Adipocyte (in vitro differentiated cells): ENCODE results near the gene BCAS3.
"Not testable (repeated sequence)": the region's sequence is repeated elsewhere in the genome, so short reads cannot be mapped to it uniquely, and the experiment has no call there.

Source experiments
- DNase-seq: peaks from one replicate; pipeline ENCODE4 v3.0.0-alpha.2; 2015; ENCODE audit warnings: low read depth
- H3K27me3 ChIP-seq: replicated peaks from 2 replicates; pipeline ENCODE4 v1.7.0; 2013; ENCODE audit warnings: mild to moderate bottlenecking, low read length, moderate library complexity; ENCODE audit not compliant: control insufficient read depth, insufficient read depth
- H3K36me3 ChIP-seq: 2 replicates; pipeline ENCODE4 v1.7.0; 2013; ENCODE audit warnings: low read length, mild to moderate bottlenecking, moderate library complexity; ENCODE audit not compliant: control insufficient read depth, insufficient read depth, severe bottlenecking
- H3K4me1 ChIP-seq: 2 replicates; pipeline ENCODE4 v1.7.0; 2013; ENCODE audit warnings: mild to moderate bottlenecking, low read length, moderate library complexity; ENCODE audit not compliant: control insufficient read depth, insufficient read depth
- H3K4me3 ChIP-seq: 2 replicates; pipeline ENCODE4 v1.7.0; 2013; ENCODE audit warnings: mild to moderate bottlenecking, low read length, moderate library complexity
- H3K9ac ChIP-seq: 2 replicates; pipeline ENCODE4 v1.7.0; 2013; ENCODE audit warnings: mild to moderate bottlenecking, low read length, moderate library complexity
- H3K9me3 ChIP-seq: 2 replicates; pipeline ENCODE4 v1.7.0; 2013; ENCODE audit warnings: mild to moderate bottlenecking, low read length, moderate library complexity; ENCODE audit not compliant: control insufficient read depth

Gene BCAS3

GRCh38 chr17:60886731-60887613, 209.3 kb downstream of the BCAS3 start:
- not testable (repeated sequence) for H3K4me3 ChIP-seq, H3K27me3 ChIP-seq, H3K9me3 ChIP-seq, DNase-seq, H3K9ac ChIP-seq, H3K36me3 ChIP-seq
- H3K4me1 ChIP-seq: peaks cover 10% of the 10 kb centered on the region

GRCh38 chr17:60887614-60888028, 210.0 kb downstream of the BCAS3 start:
- Histone ChIP-seq H3K4me3 (no peak overlapping the region), H3K9me3 (no peaks in the 10 kb centered on the region), H3K36me3 (no peaks in the 10 kb centered on the region), H3K9ac (no peak overlapping the region), H3K4me1 (peaks cover 10% of the 10 kb centered on the region), H3K27me3 (no peaks in the 10 kb centered on the region)
- DNase-seq: no peak

- Histone ChIP-seq H3K9ac (no peak overlapping the region), H3K27me3 (no peaks in the 10 kb centered on the region), H3K36me3 (no peaks in the 10 kb centered on the region), H3K4me1 (peaks cover 10% of the 10 kb centered on the region), H3K4me3 (no peak overlapping the region), H3K9me3 (no peaks in the 10 kb centered on the region)
- peak; percentile 68 for DNase-seq
Observed at GRCh38 chr17:60888812-60889709, 211.4 kb downstream of the BCAS3 start.

GRCh38 chr17:60891149-60891548, 213.5 kb downstream of the BCAS3 start:
- H3K36me3 ChIP-seq: no peaks in the 10 kb centered on the region
- no peak overlapping the region for H3K9ac ChIP-seq
- no peak overlapping the region for H3K4me3 ChIP-seq
- peaks cover 10% of the 10 kb centered on the region for H3K4me1 ChIP-seq
- DNase-seq: no peak
- no peaks in the 10 kb centered on the region for H3K27me3 ChIP-seq
- no peaks in the 10 kb centered on the region for H3K9me3 ChIP-seq

GRCh38 chr17:60893475-60893874, 215.8 kb downstream of the BCAS3 start:
- Histone ChIP-seq H3K9me3 (peaks cover 10% of the 10 kb centered on the region), H3K27me3 (no peaks in the 10 kb centered on the region), H3K4me1 (peaks cover 10% of the 10 kb centered on the region), H3K4me3 (no peak overlapping the region), H3K9ac (no peak overlapping the region), H3K36me3 (no peaks in the 10 kb centered on the region)
- no peak for DNase-seq

GRCh38 chr17:60896996-60897395, 219.3 kb downstream of the BCAS3 start:
- H3K9me3 ChIP-seq: peaks cover 10% of the 10 kb centered on the region
- H3K9ac ChIP-seq: no peak overlapping the region
- no peaks in the 10 kb centered on the region for H3K36me3 ChIP-seq
- no peak overlapping the region for H3K4me3 ChIP-seq
- peaks cover 10% of the 10 kb centered on the region for H3K4me1 ChIP-seq
- no peak for DNase-seq
- no peaks in the 10 kb centered on the region for H3K27me3 ChIP-seq

- H3K27me3 ChIP-seq: no peaks in the 10 kb centered on the region
- peaks cover 10% of the 10 kb centered on the region for H3K9me3 ChIP-seq
- no peak overlapping the region for H3K9ac ChIP-seq
- H3K4me1 ChIP-seq: peaks cover 12% of the 10 kb centered on the region
- no peak overlapping the region for H3K4me3 ChIP-seq
- no peak for DNase-seq
- peaks cover 3% of the 10 kb centered on the region for H3K36me3 ChIP-seq
Observed at GRCh38 chr17:60899115-60899514, 221.5 kb downstream of the BCAS3 start.

GRCh38 chr17:60900688-60901087, 223.0 kb downstream of the BCAS3 start:
- Histone ChIP-seq H3K4me1 (peaks cover 12% of the 10 kb centered on the region), H3K4me3 (no peak overlapping the region), H3K9me3 (peaks cover 10% of the 10 kb centered on the region), H3K27me3 (no peaks in the 10 kb centered on the region), H3K9ac (no peak overlapping the region), H3K36me3 (peaks cover 3% of the 10 kb centered on the region)
- no peak for DNase-seq

- Histone ChIP-seq H3K4me3 (no peak overlapping the region), H3K36me3 (peaks cover 3% of the 10 kb centered on the region), H3K4me1 (peaks cover 12% of the 10 kb centered on the region), H3K9me3 (peaks cover 10% of the 10 kb centered on the region), H3K27me3 (no peaks in the 10 kb centered on the region), H3K9ac (no peak overlapping the region)
- DNase-seq: peak; percentile 43
Observed at GRCh38 chr17:60901242-60901641, 223.6 kb downstream of the BCAS3 start.

GRCh38 chr17:60901806-60902205, 224.2 kb downstream of the BCAS3 start:
- Histone ChIP-seq H3K27me3 (no peaks in the 10 kb centered on the region), H3K9ac (no peak overlapping the region), H3K36me3 (peaks cover 3% of the 10 kb centered on the region), H3K4me1 (peaks cover 12% of the 10 kb centered on the region), H3K9me3 (peaks cover 6% of the 10 kb centered on the region), H3K4me3 (no peak overlapping the region)
- peak; percentile 82 for DNase-seq

- Histone ChIP-seq H3K36me3 (peaks cover 3% of the 10 kb centered on the region), H3K27me3 (no peaks in the 10 kb centered on the region), H3K4me3 (no peak overlapping the region), H3K9me3 (no peaks in the 10 kb centered on the region), H3K9ac (no peak overlapping the region), H3K4me1 (peaks cover 12% of the 10 kb centered on the region)
- peak; percentile 58 for DNase-seq
Observed at GRCh38 chr17:60902399-60902798, 224.7 kb downstream of the BCAS3 start.
